ENCODE measurements around the gene UNC5A.

UNC5A gene

DNA sequence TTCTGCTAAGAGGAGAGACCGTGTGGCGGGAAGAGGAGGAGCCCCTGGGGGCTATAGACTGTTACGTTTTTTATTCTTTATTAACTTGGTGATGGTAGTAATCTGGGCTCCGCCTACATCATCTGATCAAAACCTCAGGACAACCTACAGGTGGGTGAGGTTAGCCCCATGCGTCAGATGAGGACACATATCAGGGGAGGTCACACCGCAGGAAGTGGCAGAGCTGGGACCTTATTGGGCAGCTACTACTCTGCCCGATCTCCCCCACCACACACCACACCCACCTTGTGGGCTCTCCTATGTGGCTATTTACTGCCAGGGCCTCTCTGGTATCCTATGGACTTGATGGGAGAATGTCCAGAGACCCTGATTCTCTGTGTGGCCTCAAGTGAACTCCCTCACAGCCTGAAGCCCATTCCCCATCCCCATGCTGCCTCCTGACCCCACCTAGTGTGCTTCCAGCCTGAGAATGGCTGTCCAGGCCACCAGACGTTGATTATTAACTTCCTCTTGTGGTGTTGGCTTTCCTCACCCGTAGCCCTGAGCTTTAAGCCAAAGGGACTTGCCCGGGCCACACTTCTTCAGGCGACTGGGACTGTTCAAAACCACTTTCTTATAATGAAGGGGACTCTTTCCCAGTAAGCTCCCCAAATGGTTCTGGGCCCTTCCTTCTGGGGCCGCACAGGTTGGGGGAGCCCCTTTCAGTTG, 8.2 kb downstream of the UNC5A start:
- no peaks in the 10 kb centered on the region for H3K36me3 ChIP-seq (ENCODE audit: control insufficient read depth, low read depth, low read length)
- peaks cover 51% of the 10 kb centered on the region for H3K27me3 ChIP-seq (ENCODE audit: control insufficient read depth, insufficient read depth, low read length)
- peak overlapping the region; percentile 15 for H3K9ac ChIP-seq (ENCODE audit: low read length)
- H3K27ac ChIP-seq (ENCODE audit: low read length) = no peak overlapping the region
- no peaks in the 10 kb centered on the region for H3K9me3 ChIP-seq (ENCODE audit: control insufficient read depth, low read depth, low read length)
- peak overlapping the region; percentile 41 for H3K4me3 ChIP-seq (ENCODE audit: low read length)
- H3K4me1 ChIP-seq (ENCODE audit: control insufficient read depth, low read depth, low read length) = peaks cover 22% of the 10 kb centered on the region

GRCh38 chr5:176819476-176819875, 9.1 kb downstream of the UNC5A start:
- peaks cover 15% of the 10 kb centered on the region for H3K4me1 ChIP-seq (ENCODE audit: control insufficient read depth, low read depth, low read length)
- no peak overlapping the region for H3K4me3 ChIP-seq (ENCODE audit: low read length)
- no peak overlapping the region for H3K9ac ChIP-seq (ENCODE audit: low read length)
- no peaks in the 10 kb centered on the region for H3K36me3 ChIP-seq (ENCODE audit: control insufficient read depth, low read depth, low read length)
- H3K27me3 ChIP-seq (ENCODE audit: control insufficient read depth, insufficient read depth, low read length) = peaks cover 42% of the 10 kb centered on the region
- no peak overlapping the region for H3K27ac ChIP-seq (ENCODE audit: low read length)
- H3K9me3 ChIP-seq (ENCODE audit: control insufficient read depth, low read depth, low read length) = no peaks in the 10 kb centered on the region

- H3K36me3 ChIP-seq (ENCODE audit: control insufficient read depth, low read depth, low read length) = no peaks in the 10 kb centered on the region
- no peak overlapping the region for H3K9ac ChIP-seq (ENCODE audit: low read length)
- no peak overlapping the region for H3K4me3 ChIP-seq (ENCODE audit: low read length)
- no peak overlapping the region for H3K27ac ChIP-seq (ENCODE audit: low read length)
- peaks cover 31% of the 10 kb centered on the region for H3K27me3 ChIP-seq (ENCODE audit: control insufficient read depth, insufficient read depth, low read length)
- H3K9me3 ChIP-seq (ENCODE audit: control insufficient read depth, low read depth, low read length) = no peaks in the 10 kb centered on the region
- H3K4me1 ChIP-seq (ENCODE audit: control insufficient read depth, low read depth, low read length) = peaks cover 15% of the 10 kb centered on the region
Observed at GRCh38 chr5:176820937-176821336, 10.6 kb downstream of the UNC5A start.

DNA sequence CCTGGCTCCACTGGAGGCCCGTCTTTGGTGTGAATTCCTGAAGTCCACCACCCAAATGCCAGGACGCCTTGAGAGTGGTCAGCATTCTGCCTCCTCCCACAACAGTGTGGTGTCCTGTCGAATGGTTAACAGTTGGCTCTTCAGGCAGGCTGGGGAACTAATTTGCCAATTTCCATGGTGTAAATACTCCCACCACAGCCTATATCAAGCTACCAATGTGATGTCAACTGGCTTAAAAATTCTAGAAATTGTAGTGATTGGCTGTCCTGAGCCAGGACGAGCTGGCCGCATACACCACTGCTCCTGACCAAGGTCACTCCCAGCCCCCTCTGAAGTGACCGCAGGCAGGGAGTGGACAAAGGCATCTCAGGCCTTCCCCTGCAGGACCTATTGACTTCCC, 11.1 kb downstream of the UNC5A start:
- peaks cover 26% of the 10 kb centered on the region for H3K27me3 ChIP-seq (ENCODE audit: control insufficient read depth, insufficient read depth, low read length)
- H3K9ac ChIP-seq (ENCODE audit: low read length) = no peak overlapping the region
- no peak overlapping the region for H3K4me3 ChIP-seq (ENCODE audit: low read length)
- H3K9me3 ChIP-seq (ENCODE audit: control insufficient read depth, low read depth, low read length) = no peaks in the 10 kb centered on the region
- H3K4me1 ChIP-seq (ENCODE audit: control insufficient read depth, low read depth, low read length) = peaks cover 13% of the 10 kb centered on the region
- no peak overlapping the region for H3K27ac ChIP-seq (ENCODE audit: low read length)
- H3K36me3 ChIP-seq (ENCODE audit: control insufficient read depth, low read depth, low read length) = no peaks in the 10 kb centered on the region

- H3K27ac ChIP-seq (ENCODE audit: low read length) = no peak overlapping the region
- H3K9ac ChIP-seq (ENCODE audit: low read length) = no peak overlapping the region
- H3K27me3 ChIP-seq (ENCODE audit: control insufficient read depth, insufficient read depth, low read length) = peaks cover 18% of the 10 kb centered on the region
- no peaks in the 10 kb centered on the region for H3K9me3 ChIP-seq (ENCODE audit: control insufficient read depth, low read depth, low read length)
- H3K4me3 ChIP-seq (ENCODE audit: low read length) = no peak overlapping the region
- peaks cover 6% of the 10 kb centered on the region for H3K4me1 ChIP-seq (ENCODE audit: control insufficient read depth, low read depth, low read length)
- no peaks in the 10 kb centered on the region for H3K36me3 ChIP-seq (ENCODE audit: control insufficient read depth, low read depth, low read length)
Observed at GRCh38 chr5:176822041-176822792, 11.9 kb downstream of the UNC5A start.

GRCh38 chr5:176822793-176823481, 12.6 kb downstream of the UNC5A start:
- Histone ChIP-seq H3K4me3 (ENCODE audit: low read length) (no peak overlapping the region), H3K36me3 (ENCODE audit: control insufficient read depth, low read depth, low read length) (no peaks in the 10 kb centered on the region), H3K9me3 (ENCODE audit: control insufficient read depth, low read depth, low read length) (no peaks in the 10 kb centered on the region), H3K4me1 (ENCODE audit: control insufficient read depth, low read depth, low read length) (peaks cover 6% of the 10 kb centered on the region), H3K27ac (ENCODE audit: low read length) (no peak overlapping the region), H3K9ac (ENCODE audit: low read length) (no peak overlapping the region), H3K27me3 (ENCODE audit: control insufficient read depth, insufficient read depth, low read length) (peaks cover 17% of the 10 kb centered on the region)

DNA sequence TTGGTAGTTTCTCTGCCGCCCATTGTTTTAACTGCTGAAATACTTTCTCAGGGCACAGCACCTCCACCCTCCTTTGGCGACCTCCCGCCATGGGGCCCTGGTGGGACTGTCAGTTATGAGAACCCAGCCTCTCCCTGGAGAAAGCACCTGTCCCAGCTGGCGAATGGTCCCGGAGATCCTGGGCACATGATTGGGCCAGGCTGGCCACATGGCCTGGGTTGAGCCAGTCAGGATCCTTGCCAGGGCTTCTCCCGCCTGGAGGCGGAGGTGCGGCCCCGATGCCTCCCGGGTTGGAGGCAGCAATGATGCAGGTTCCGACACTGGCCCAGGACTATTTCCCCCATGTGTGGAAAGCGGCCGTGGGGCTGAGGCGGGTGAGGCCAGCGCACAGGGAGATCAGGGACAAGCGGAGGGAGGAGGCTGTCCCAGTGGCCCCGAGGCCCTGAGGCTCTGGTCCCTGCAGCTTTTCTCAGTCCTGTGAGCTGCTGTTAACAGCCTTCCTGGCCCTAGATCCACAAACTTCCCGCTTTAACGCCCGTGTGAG, 13.6 kb downstream of the UNC5A start:
- Histone ChIP-seq H3K9ac (ENCODE audit: low read length) (no peak overlapping the region), H3K36me3 (ENCODE audit: control insufficient read depth, low read depth, low read length) (no peaks in the 10 kb centered on the region), H3K4me3 (ENCODE audit: low read length) (no peak overlapping the region), H3K9me3 (ENCODE audit: control insufficient read depth, low read depth, low read length) (no peaks in the 10 kb centered on the region), H3K4me1 (ENCODE audit: control insufficient read depth, low read depth, low read length) (no peaks in the 10 kb centered on the region), H3K27me3 (ENCODE audit: control insufficient read depth, insufficient read depth, low read length) (peaks cover 8% of the 10 kb centered on the region), H3K27ac (ENCODE audit: low read length) (no peak overlapping the region)

- Histone ChIP-seq H3K4me1 (ENCODE audit: control insufficient read depth, low read depth, low read length) (no peaks in the 10 kb centered on the region), H3K4me3 (ENCODE audit: low read length) (no peak overlapping the region), H3K9me3 (ENCODE audit: control insufficient read depth, low read depth, low read length) (no peaks in the 10 kb centered on the region), H3K27me3 (ENCODE audit: control insufficient read depth, insufficient read depth, low read length) (peaks cover 1% of the 10 kb centered on the region), H3K36me3 (ENCODE audit: control insufficient read depth, low read depth, low read length) (no peaks in the 10 kb centered on the region), H3K27ac (ENCODE audit: low read length) (no peak overlapping the region), H3K9ac (ENCODE audit: low read length) (no peak overlapping the region)
Observed at GRCh38 chr5:176824604-176825003, 14.2 kb downstream of the UNC5A start.

DNA sequence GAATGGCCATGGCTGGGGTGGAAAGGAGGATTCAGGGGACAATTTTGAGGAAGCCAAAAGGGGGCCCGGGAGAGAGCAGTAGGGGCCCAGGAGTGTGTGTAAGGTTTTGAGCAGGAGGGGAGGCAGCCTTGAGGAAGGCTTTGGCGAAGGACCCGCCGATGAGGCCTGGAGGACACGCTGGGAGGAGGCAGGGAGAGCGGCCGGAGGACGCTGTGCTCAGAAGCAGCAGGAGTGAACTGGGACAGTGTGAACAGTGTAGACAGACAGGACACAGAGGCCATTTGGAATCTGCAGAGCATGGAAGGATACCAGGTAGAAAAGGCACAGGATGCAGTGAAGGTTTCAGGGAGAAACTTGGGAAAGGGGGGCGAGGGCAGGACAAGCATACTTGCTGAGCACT, 14.9 kb downstream of the UNC5A start:
- H3K4me1 ChIP-seq (ENCODE audit: control insufficient read depth, low read depth, low read length) = no peaks in the 10 kb centered on the region
- H3K4me3 ChIP-seq (ENCODE audit: low read length) = no peak overlapping the region
- H3K27me3 ChIP-seq (ENCODE audit: control insufficient read depth, insufficient read depth, low read length) = no peaks in the 10 kb centered on the region
- no peaks in the 10 kb centered on the region for H3K9me3 ChIP-seq (ENCODE audit: control insufficient read depth, low read depth, low read length)
- no peak overlapping the region for H3K9ac ChIP-seq (ENCODE audit: low read length)
- no peaks in the 10 kb centered on the region for H3K36me3 ChIP-seq (ENCODE audit: control insufficient read depth, low read depth, low read length)
- no peak overlapping the region for H3K27ac ChIP-seq (ENCODE audit: low read length)

DNA sequence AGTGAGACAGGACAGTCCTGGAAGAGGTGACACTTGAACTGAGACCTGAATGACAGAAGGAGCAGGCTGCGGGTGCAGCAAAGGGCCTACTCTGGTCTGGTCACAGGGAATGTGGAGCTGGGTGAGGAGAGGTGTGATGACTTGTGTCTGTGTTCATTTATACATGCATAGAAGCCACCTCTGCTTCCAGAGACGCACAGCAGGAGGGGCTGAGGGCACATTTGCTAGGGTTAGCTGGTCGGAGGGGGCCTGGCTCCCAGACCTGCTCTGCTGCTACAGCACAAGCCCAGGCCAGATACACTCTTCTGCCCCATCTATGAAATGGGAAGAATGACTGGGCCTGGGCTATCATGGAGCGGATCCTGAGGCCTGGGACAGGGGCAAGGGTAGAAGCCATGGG, 15.6 kb downstream of the UNC5A start:
- H3K4me3 ChIP-seq (ENCODE audit: low read length) = no peak overlapping the region
- H3K27me3 ChIP-seq (ENCODE audit: control insufficient read depth, insufficient read depth, low read length) = no peaks in the 10 kb centered on the region
- no peak overlapping the region for H3K27ac ChIP-seq (ENCODE audit: low read length)
- no peaks in the 10 kb centered on the region for H3K36me3 ChIP-seq (ENCODE audit: control insufficient read depth, low read depth, low read length)
- no peak overlapping the region for H3K9ac ChIP-seq (ENCODE audit: low read length)
- no peaks in the 10 kb centered on the region for H3K9me3 ChIP-seq (ENCODE audit: control insufficient read depth, low read depth, low read length)
- no peaks in the 10 kb centered on the region for H3K4me1 ChIP-seq (ENCODE audit: control insufficient read depth, low read depth, low read length)

GRCh38 chr5:176827736-176828414, 17.5 kb downstream of the UNC5A start:
- no peaks in the 10 kb centered on the region for H3K27me3 ChIP-seq (ENCODE audit: control insufficient read depth, insufficient read depth, low read length)
- H3K4me1 ChIP-seq (ENCODE audit: control insufficient read depth, low read depth, low read length) = no peaks in the 10 kb centered on the region
- H3K9me3 ChIP-seq (ENCODE audit: control insufficient read depth, low read depth, low read length) = no peaks in the 10 kb centered on the region
- H3K27ac ChIP-seq (ENCODE audit: low read length) = no peak overlapping the region
- no peaks in the 10 kb centered on the region for H3K36me3 ChIP-seq (ENCODE audit: control insufficient read depth, low read depth, low read length)
- no peak overlapping the region for H3K4me3 ChIP-seq (ENCODE audit: low read length)
- H3K9ac ChIP-seq (ENCODE audit: low read length) = no peak overlapping the region

Data from iPS-18a (cell line).